Left lung (tissue), 10 donors: ENCODE results near the gene ATAD2B. TPM values are rescaled to one million over a fixed set of nuclear protein-coding genes. Genes with fewer than 3 reads are reported as not detected.

Experiments used
- ATAC-seq: fragments of 200-7000 bp; cut with Tn5 transposase; one replicate; pipeline ENCODE4 v1.9.1; 2020; ENCODE audit warnings: moderate library complexity
- DNase-seq, 4 donors: peaks; one replicate each; pipeline ENCODE4 v3.0.0-alpha.2; 2013 to 2020
- H3K27ac ChIP-seq, 2 donors: fragments of 200-600 bp; sonication (generic) in 1 of 2; one replicate each; pipeline versions ENCODE4 v1.5.0 to v1.8.0; 2020 to 2021
- H3K27me3 ChIP-seq, 2 donors: fragments of 200-600 bp; sonication (generic) in 1 of 2; one replicate each; pipeline versions ENCODE4 v1.5.0 to v1.8.0; 2020 to 2021
- H3K36me3 ChIP-seq, 2 donors: fragments of 200-600 bp; sonication (generic) in 1 of 2; one replicate each; pipeline versions ENCODE4 v1.5.0 to v1.8.0; 2020 to 2021
- H3K4me1 ChIP-seq, 2 donors: fragments of 200-600 bp; one replicate each; pipeline ENCODE4 v1.8.0; 2021
- H3K4me3 ChIP-seq, 2 donors: fragments of 200-600 bp; sonication (generic) in 1 of 2; one replicate each; pipeline versions ENCODE4 v1.5.0 to v1.8.0; 2020 to 2021; ENCODE audit warnings: mild to moderate bottlenecking in 1 of 2
- H3K9me3 ChIP-seq, 2 donors: fragments of 200-600 bp; sonication (generic) in 1 of 2; one replicate each; pipeline versions ENCODE4 v1.5.0 to v1.8.0; 2020 to 2021
- CTCF ChIP-seq, 2 donors: fragments of 200-600 bp; sonication (generic) in 1 of 2; IDR thresholded peaks; one replicate each; pipeline versions ENCODE4 v1.5.0 to v1.8.0; 2021; ENCODE audit warnings: antibody characterized with exemption in 2 of 2
- intact Hi-C, 2 donors: fragments of 100-400 bp; cut with DNase I; formaldehyde crosslinking; loops; one replicate each; pipeline versions ENCODE4 v1.11.2 to v1.14.2; 2022
- polyA plus RNA-seq, 6 donors: library from polyadenylated mRNA; unstranded; fragments of 120-200 nt; gene quantifications; one replicate each; pipeline ENCODE4 v1.2.1, GENCODE V29; 2013; ENCODE audit not compliant: insufficient read length in 6 of 6
- total RNA-seq, 2 donors: library from RNA; stranded (reverse); fragmentation: NEBNext Ultra II Directional; extraction: Animal tissue kit (Norgen Biotek cat#: 25700); gene quantifications; one replicate each; pipeline ENCODE4 v1.2.1, GENCODE V29; 2021
- donor health status: DM: no; HTN: yes; CAD: no.
- donor health status: DM: no; HTN: no; CAD: no.

The ATAD2B gene
- total and polyA plus RNA-seq, 8 donors, result 20.1 to 27.4 (median 24.6) TPM

- H3K4me3 ChIP-seq, result no peak overlapping the region
- H3K9me3 ChIP-seq, result no peaks in the 10 kb centered on the region
- intact Hi-C loops, result no loop called here
- no peak for TF ChIP-seq CTCF (IDR thresholded peaks at IDR 0.05)
- H3K4me1 ChIP-seq, result no peaks in the 10 kb centered on the region
- no peak overlapping the region for H3K27ac ChIP-seq
- peaks cover 0 to 35% of the 10 kb centered on the region in 2 donors for H3K36me3 ChIP-seq
- no peaks in the 10 kb centered on the region for H3K27me3 ChIP-seq
- peak in 1 of 4 donors; percentile 60 for DNase-seq
- ATAC-seq, result no peak
Observed at GRCh38 chr2:23703037-23703582, 223.8 kb downstream of the ATAD2B start.

GRCh38 chr2:23700627-23701026 lies 226.3 kb downstream of the ATAD2B start:
- peak; percentile 58 for ATAC-seq
- intact Hi-C loops, result no loop called here

GRCh38 chr2:23699580-23699925 lies 227.4 kb downstream of the ATAD2B start:
- no peak for TF ChIP-seq CTCF (IDR thresholded peaks at IDR 0.05)
- intact Hi-C loops, result no loop called here
- no peaks in the 10 kb centered on the region for H3K9me3 ChIP-seq
- no peaks in the 10 kb centered on the region for H3K4me1 ChIP-seq
- DNase-seq (no peak), ATAC-seq (no peak)
- no peaks in the 10 kb centered on the region for H3K27me3 ChIP-seq
- peaks cover 0 to 25% of the 10 kb centered on the region in 2 donors for H3K36me3 ChIP-seq
- H3K27ac ChIP-seq, result no peak overlapping the region
- no peak overlapping the region for H3K4me3 ChIP-seq

More at GRCh38 chr2:23700627-23701026, 226.3 kb downstream of the ATAD2B start:
- DNase-seq, result no peak
- H3K27ac ChIP-seq, result no peak overlapping the region
- H3K4me3 ChIP-seq, result no peak overlapping the region
- H3K9me3 ChIP-seq, result no peaks in the 10 kb centered on the region
- H3K27me3 ChIP-seq, result no peaks in the 10 kb centered on the region
- H3K36me3 ChIP-seq, result peaks cover 0 to 26% of the 10 kb centered on the region in 2 donors
- H3K4me1 ChIP-seq, result no peaks in the 10 kb centered on the region
- TF ChIP-seq CTCF (IDR thresholded peaks at IDR 0.05), result no peak

- TF ChIP-seq CTCF (IDR thresholded peaks at IDR 0.05), result no peak
- intact Hi-C loops, result no loop called here
- H3K9me3 ChIP-seq, result no peaks in the 10 kb centered on the region
- no peak overlapping the region for H3K27ac ChIP-seq
- DNase-seq (peak in 2 of 4 donors; percentile 26 to 39), ATAC-seq (no peak)
- peaks cover 0 to 22% of the 10 kb centered on the region in 2 donors for H3K36me3 ChIP-seq
- H3K27me3 ChIP-seq, result no peaks in the 10 kb centered on the region
- H3K4me1 ChIP-seq, result no peaks in the 10 kb centered on the region
- H3K4me3 ChIP-seq, result no peak overlapping the region
Observed at GRCh38 chr2:23698721-23699579, 228.0 kb downstream of the ATAD2B start.

Other genes starting within 250 kb of the ATAD2B start
- 10 to 100 TPM; 13.4 to 13.7 TPM for gene UBXN2A, start 13.3 kb upstream of the ATAD2B start, total RNA-seq
- gene UBXN2A, start 13.3 kb upstream of the ATAD2B start, polyA plus RNA-seq, result 10 to 100 TPM; 20.1 to 24.1 (median 22.3) TPM
- gene MFSD2B, start 83.0 kb upstream of the ATAD2B start, total RNA-seq, result under 1 TPM; 0.26 to 0.31 TPM
- gene MFSD2B, start 83.0 kb upstream of the ATAD2B start, polyA plus RNA-seq, result 1 to 10 TPM; 3.9 to 5.4 (median 4.5) TPM
- 10 to 100 TPM; 10.3 to 12.8 TPM for gene WDCP, start 120.3 kb upstream of the ATAD2B start, total RNA-seq
- 10 to 100 TPM; 14.1 to 15.0 (median 14.7) TPM for gene WDCP, start 120.3 kb upstream of the ATAD2B start, polyA plus RNA-seq
- gene FKBP1B, start 122.6 kb upstream of the ATAD2B start, total RNA-seq, result 10 to 100 TPM in 1 of 2 donors, 1 to 10 TPM in 1; 9.6 to 18.7 TPM
- 10 to 100 TPM; 11.7 to 16.0 (median 14.7) TPM for gene FKBP1B, start 122.6 kb upstream of the ATAD2B start, polyA plus RNA-seq
- gene SF3B6, start 149.2 kb upstream of the ATAD2B start, total RNA-seq, result 10 to 100 TPM; 69.0 to 70.0 TPM
- gene SF3B6, start 149.2 kb upstream of the ATAD2B start, polyA plus RNA-seq, result 100 to 1,000 TPM; 119 to 134 (median 126) TPM
- gene TP53I3, start 157.7 kb upstream of the ATAD2B start, total RNA-seq, result 100 to 1,000 TPM in 1 of 2 donors, 10 to 100 TPM in 1; 56.8 to 123 TPM
- 10 to 100 TPM; 53.3 to 72.8 (median 64.8) TPM for gene TP53I3, start 157.7 kb upstream of the ATAD2B start, polyA plus RNA-seq
- 1 to 10 TPM in 1 of 2 donors, under 1 TPM in 1; 0.29 to 1.3 TPM for gene PFN4, start 196.2 kb upstream of the ATAD2B start, total RNA-seq
- gene PFN4, start 196.2 kb upstream of the ATAD2B start, polyA plus RNA-seq, result 1 to 10 TPM; 2.2 to 3.9 (median 2.8) TPM
- 10 to 100 TPM; 18.2 to 20.5 TPM for gene FAM228B, start 196.3 kb upstream of the ATAD2B start, total RNA-seq
- 10 to 100 TPM; 21.9 to 30.6 (median 26.8) TPM for gene FAM228B, start 196.3 kb upstream of the ATAD2B start, polyA plus RNA-seq
- gene FAM228A, start 247.9 kb upstream of the ATAD2B start, total RNA-seq, result 1 to 10 TPM in 1 of 2 donors, under 1 TPM in 1; 0.41 to 3.4 TPM
- gene FAM228A, start 247.9 kb upstream of the ATAD2B start, polyA plus RNA-seq, result 1 to 10 TPM in 5 of 6 donors, under 1 TPM in 1; 0.70 to 2.9 (median 1.4) TPM